ENCODE measurements around the gene MRM1.
A peak's percentile ranks its signal among the peaks of the same experiment; 100 is the strongest.

The MRM1 gene

DNA sequence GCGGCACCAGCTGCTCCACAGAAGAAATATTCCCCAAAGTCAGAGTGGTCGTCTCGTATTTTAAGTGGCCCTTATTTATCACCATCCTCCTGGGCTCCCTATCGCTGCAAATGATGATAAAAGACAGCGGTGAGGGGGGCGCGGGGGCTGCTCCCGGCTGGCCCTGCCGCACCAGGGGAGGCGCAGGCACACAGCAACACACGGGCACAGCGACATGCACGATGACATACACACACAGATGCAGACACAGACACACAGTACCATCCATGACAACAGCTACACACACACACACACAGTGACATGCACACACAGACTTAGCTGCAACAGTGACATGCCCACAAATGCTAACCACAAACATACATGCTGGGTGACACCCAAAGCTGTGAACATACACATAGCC, 52.5 kb downstream of the MRM1 start:
- DNase-seq (ENCODE audit: extremely low read depth, insufficient read length) = no peak
- H3K4me3 ChIP-seq (replicated peaks; ENCODE audit: low read depth, low read length) = no peak overlapping the region
- no peak for TF ChIP-seq CTCF (IDR thresholded peaks at IDR 0.05; ENCODE audit: insufficient read depth, low read length, poor library complexity, severe bottlenecking)
- H3K36me3 ChIP-seq (ENCODE audit: control insufficient read depth, insufficient read depth, low read length) = no peaks in the 10 kb centered on the region
- peaks cover 2% of the 10 kb centered on the region for H3K27me3 ChIP-seq (replicated peaks; ENCODE audit: control insufficient read depth, insufficient read depth, low read length)

DNA sequence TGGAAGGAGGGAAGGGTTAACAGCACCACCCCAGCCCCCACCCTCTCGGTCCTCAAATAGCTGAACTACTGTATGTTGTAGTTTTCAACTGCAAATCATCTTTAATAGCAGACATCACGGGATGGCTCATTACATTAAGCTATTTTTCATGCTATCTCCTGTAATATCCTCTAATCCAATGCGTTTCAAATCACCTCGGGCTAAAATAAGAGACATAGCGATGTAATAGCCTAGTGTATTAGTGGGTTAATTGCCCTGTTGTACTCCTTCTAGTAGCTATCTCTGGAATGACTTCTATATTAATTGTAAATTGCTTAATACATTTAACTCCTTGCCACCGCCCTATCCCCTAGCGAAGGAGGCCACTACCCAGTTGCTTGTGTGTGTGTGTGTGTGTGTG, 54.3 kb downstream of the MRM1 start:
- no peak overlapping the region for H3K4me3 ChIP-seq (replicated peaks; ENCODE audit: low read depth, low read length)
- DNase-seq (ENCODE audit: extremely low read depth, insufficient read length) = no peak
- no peak for TF ChIP-seq CTCF (IDR thresholded peaks at IDR 0.05; ENCODE audit: insufficient read depth, low read length, poor library complexity, severe bottlenecking)
- no peaks in the 10 kb centered on the region for H3K36me3 ChIP-seq (ENCODE audit: control insufficient read depth, insufficient read depth, low read length)
- H3K27me3 ChIP-seq (replicated peaks; ENCODE audit: control insufficient read depth, insufficient read depth, low read length) = peaks cover 2% of the 10 kb centered on the region

- no peak for DNase-seq (ENCODE audit: extremely low read depth, insufficient read length)
- Histone ChIP-seq H3K4me3 (replicated peaks; ENCODE audit: low read depth, low read length) (no peak overlapping the region), H3K27me3 (replicated peaks; ENCODE audit: control insufficient read depth, insufficient read depth, low read length) (peaks cover 2% of the 10 kb centered on the region), H3K36me3 (ENCODE audit: control insufficient read depth, insufficient read depth, low read length) (no peaks in the 10 kb centered on the region)
- no peak for TF ChIP-seq CTCF (IDR thresholded peaks at IDR 0.05; ENCODE audit: insufficient read depth, low read length, poor library complexity, severe bottlenecking)
Measured at GRCh38 chr17:36657390-36657762, 56.0 kb downstream of the MRM1 start.

DNA sequence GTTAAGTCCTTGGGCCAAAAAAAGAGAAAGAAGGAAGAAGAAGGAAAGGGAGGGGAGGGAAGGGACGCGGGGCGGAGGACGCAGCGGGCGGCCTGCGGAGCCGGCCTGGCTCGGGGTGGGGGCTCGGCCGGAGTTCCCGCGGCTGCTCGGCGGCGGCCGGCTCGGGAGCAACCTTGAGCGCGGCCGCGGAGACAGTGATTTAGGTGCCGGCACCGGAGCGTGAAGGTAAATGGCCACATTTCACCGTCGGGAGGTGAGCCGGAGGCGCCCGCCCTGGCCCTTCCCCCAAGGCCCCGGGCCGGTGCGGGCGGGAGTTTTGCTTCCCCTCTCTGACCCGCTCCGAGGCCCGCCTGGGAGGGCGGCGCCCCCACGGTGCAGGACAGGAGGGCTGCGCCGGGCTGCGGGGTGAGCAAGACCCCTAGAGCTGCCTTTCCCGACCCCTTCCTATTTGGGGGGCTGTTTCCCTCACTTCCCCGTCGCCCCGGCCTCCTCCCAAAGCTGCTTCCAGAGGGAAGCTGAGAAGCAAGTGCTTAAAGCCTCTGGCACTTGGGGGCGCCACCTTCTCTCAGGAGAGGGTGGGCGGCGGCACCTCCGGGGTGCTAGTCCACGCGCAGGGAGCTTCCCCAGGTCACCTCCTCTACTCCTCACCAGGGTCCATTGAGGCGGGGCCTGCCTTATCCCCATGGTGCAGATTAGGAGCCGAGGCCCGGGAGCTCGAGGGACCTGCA, 56.5 kb downstream of the MRM1 start:
- no peak for DNase-seq (ENCODE audit: extremely low read depth, insufficient read length)
- peak; percentile 4 for TF ChIP-seq CTCF (IDR thresholded peaks at IDR 0.05; ENCODE audit: insufficient read depth, low read length, poor library complexity, severe bottlenecking)
- Histone ChIP-seq H3K4me3 (replicated peaks; ENCODE audit: low read depth, low read length) (no peak overlapping the region), H3K27me3 (replicated peaks; ENCODE audit: control insufficient read depth, insufficient read depth, low read length) (peaks cover 2% of the 10 kb centered on the region), H3K36me3 (ENCODE audit: control insufficient read depth, insufficient read depth, low read length) (no peaks in the 10 kb centered on the region)
